Activated CD8-positive, alpha-beta T cell treated with anti-CD3 and anti-CD28 coated beads for 36 hours (primary cell): ENCODE results near the gene MYO5B. TPM values are rescaled to one million over a fixed set of nuclear protein-coding genes. Genes with fewer than 3 reads are reported as not detected.

Experiments used
- ATAC-seq: fragments of 200-7000 bp; cut with Tn5 transposase; one replicate; pipeline ENCODE4 v1.10.0; 2021; ENCODE audit warnings: mild to moderate bottlenecking, moderate library complexity
- CTCF ChIA-PET: fragments of 350-600 bp; sonication (Branson Sonifier 250); formaldehyde crosslinking; loops from one replicate; lab custom pipeline; 2021; ENCODE audit warnings: antibody characterized with exemption; lab: Charles Lee
- POLR2A ChIA-PET: fragments of 350-600 bp; sonication (Branson Sonifier 250); formaldehyde crosslinking; loops from one replicate; lab custom pipeline; 2021; ENCODE audit warnings: antibody characterized with exemption; lab: Charles Lee
- DNase-seq: peaks from one replicate; pipeline ENCODE4 v3.0.0-alpha.2; 2020
- H3K27ac Mint-ChIP-seq: one replicate; pipeline ENCODE4 v1.8.0; 2021; ENCODE audit warnings: mild to moderate bottlenecking, mixed read lengths
- H3K27me3 Mint-ChIP-seq: one replicate; pipeline ENCODE4 v1.8.0; 2021; ENCODE audit warnings: mixed read lengths
- H3K36me3 Mint-ChIP-seq: one replicate; pipeline ENCODE4 v1.8.0; 2021; ENCODE audit warnings: low read depth, mixed read lengths
- H3K4me1 Mint-ChIP-seq: one replicate; pipeline ENCODE4 v1.8.0; 2021; ENCODE audit warnings: low read depth, mixed read lengths
- H3K4me3 Mint-ChIP-seq: one replicate; pipeline ENCODE4 v1.8.0; 2021; ENCODE audit warnings: mild to moderate bottlenecking, moderate library complexity, mixed read lengths
- H3K9me3 Mint-ChIP-seq: one replicate; pipeline ENCODE4 v1.8.0; 2021; ENCODE audit warnings: mixed read lengths
- intact Hi-C: fragments of 100-400 bp; cut with micrococcal nuclease; formaldehyde crosslinking; loops from one replicate; pipeline ENCODE4 v1.10.0; 2022
- total RNA-seq, 2 experiments: library from RNA; stranded (reverse); gene quantifications; one replicate each; pipeline ENCODE4 v1.2.3, GENCODE V29; 2021
- TF ChIP-seq, protein P1 (sequence below): fragments of 200-600 bp; IDR thresholded peaks from one replicate; pipeline ENCODE4 v1.8.0; 2022; ENCODE audit warnings: antibody characterized with exemption, mild to moderate bottlenecking

The MYO5B gene
- total RNA-seq, 2 experiments from 2014 or later = 0.09 TPM; not detected in 1

GRCh38 chr18:50155406-50155805 lies 39.5 kb downstream of the MYO5B start:
- H3K36me3 Mint-ChIP-seq = no peaks in the 10 kb centered on the region
- POLR2A ChIA-PET = no interaction called here

GRCh38 chr18:50154420-50154819 lies 40.5 kb downstream of the MYO5B start:
- intact Hi-C loops = no loop called here
- H3K4me1 Mint-ChIP-seq = no peaks in the 10 kb centered on the region
- peaks cover 8% of the 10 kb centered on the region for H3K27me3 Mint-ChIP-seq
- no peak overlapping the region for H3K27ac Mint-ChIP-seq
- no peaks in the 10 kb centered on the region for H3K36me3 Mint-ChIP-seq
- ChIA-PET POLR2A (no interaction called here), CTCF (no interaction called here)
- no peak for ATAC-seq
- H3K4me3 Mint-ChIP-seq = no peak overlapping the region
- TF ChIP-seq, protein P1, sequence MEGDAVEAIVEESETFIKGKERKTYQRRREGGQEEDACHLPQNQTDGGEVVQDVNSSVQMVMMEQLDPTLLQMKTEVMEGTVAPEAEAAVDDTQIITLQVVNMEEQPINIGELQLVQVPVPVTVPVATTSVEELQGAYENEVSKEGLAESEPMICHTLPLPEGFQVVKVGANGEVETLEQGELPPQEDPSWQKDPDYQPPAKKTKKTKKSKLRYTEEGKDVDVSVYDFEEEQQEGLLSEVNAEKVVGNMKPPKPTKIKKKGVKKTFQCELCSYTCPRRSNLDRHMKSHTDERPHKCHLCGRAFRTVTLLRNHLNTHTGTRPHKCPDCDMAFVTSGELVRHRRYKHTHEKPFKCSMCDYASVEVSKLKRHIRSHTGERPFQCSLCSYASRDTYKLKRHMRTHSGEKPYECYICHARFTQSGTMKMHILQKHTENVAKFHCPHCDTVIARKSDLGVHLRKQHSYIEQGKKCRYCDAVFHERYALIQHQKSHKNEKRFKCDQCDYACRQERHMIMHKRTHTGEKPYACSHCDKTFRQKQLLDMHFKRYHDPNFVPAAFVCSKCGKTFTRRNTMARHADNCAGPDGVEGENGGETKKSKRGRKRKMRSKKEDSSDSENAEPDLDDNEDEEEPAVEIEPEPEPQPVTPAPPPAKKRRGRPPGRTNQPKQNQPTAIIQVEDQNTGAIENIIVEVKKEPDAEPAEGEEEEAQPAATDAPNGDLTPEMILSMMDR = no peak
- no peaks in the 10 kb centered on the region for H3K9me3 Mint-ChIP-seq
- no peak for DNase-seq

More at GRCh38 chr18:50155406-50155805, 39.5 kb downstream of the MYO5B start:
- H3K27me3 Mint-ChIP-seq = peaks cover 10% of the 10 kb centered on the region
- no peaks in the 10 kb centered on the region for H3K4me1 Mint-ChIP-seq
- H3K4me3 Mint-ChIP-seq = no peak overlapping the region
- intact Hi-C loops = no loop called here
- no peaks in the 10 kb centered on the region for H3K9me3 Mint-ChIP-seq
- ATAC-seq = no peak
- no peak overlapping the region for H3K27ac Mint-ChIP-seq
- no peak for DNase-seq
- TF ChIP-seq, protein P1 = no peak
- CTCF ChIA-PET = no interaction called here

DNA sequence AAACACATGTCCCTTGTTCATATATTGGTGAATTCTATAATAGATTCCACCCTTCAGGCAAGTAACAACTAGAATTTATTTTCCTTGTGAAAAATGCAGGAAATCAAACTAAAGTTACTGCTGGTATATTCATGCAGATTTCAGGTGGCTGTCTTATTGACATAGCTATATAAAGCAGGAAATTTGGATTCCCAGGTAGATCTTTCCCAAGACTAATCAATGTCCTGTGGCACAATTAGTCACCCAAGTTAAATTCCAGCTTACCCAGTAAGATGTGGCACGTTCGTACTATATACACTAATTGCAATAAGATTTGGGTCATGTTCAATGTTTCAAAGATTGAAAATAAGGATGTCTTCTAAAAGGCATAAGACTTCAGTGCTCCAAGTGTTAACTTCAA lies 42.0 kb downstream of the MYO5B start:
- Mint-ChIP-seq H3K27me3 (peaks cover 7% of the 10 kb centered on the region), H3K36me3 (no peaks in the 10 kb centered on the region), H3K9me3 (no peaks in the 10 kb centered on the region), H3K4me3 (no peak overlapping the region), H3K4me1 (no peaks in the 10 kb centered on the region), H3K27ac (no peak overlapping the region)
- intact Hi-C loops = no loop called here
- no peak for ATAC-seq
- DNase-seq = no peak
- ChIA-PET CTCF (no interaction called here), POLR2A (no interaction called here)
- TF ChIP-seq, protein P1 = no peak

DNA sequence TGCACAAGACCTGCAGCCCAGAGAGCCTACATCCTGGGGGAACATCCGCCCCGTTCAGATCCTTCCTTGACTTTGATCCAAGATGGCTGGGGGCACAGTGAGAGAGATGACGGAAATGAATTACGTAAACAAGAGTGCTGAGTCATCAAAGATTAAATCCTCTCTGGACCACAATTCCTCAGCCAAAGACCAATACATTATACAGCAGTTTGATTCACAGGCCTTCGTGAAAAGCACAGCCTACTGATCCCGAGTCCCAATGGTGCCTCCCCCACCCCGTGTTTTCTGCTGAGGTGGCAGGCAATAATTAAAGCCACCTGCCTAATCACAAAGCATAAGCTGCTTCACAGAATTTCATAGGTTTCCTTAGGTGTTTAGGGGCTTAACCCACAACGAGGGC lies 43.0 kb downstream of the MYO5B start:
- no peak for DNase-seq
- ChIA-PET CTCF (no interaction called here), POLR2A (no interaction called here)
- TF ChIP-seq, protein P1 = no peak
- Mint-ChIP-seq H3K4me3 (no peak overlapping the region), H3K27me3 (peaks cover 7% of the 10 kb centered on the region), H3K27ac (no peak overlapping the region), H3K36me3 (no peaks in the 10 kb centered on the region), H3K4me1 (no peaks in the 10 kb centered on the region), H3K9me3 (no peaks in the 10 kb centered on the region)
- ATAC-seq = no peak
- intact Hi-C loops = no loop called here

DNA sequence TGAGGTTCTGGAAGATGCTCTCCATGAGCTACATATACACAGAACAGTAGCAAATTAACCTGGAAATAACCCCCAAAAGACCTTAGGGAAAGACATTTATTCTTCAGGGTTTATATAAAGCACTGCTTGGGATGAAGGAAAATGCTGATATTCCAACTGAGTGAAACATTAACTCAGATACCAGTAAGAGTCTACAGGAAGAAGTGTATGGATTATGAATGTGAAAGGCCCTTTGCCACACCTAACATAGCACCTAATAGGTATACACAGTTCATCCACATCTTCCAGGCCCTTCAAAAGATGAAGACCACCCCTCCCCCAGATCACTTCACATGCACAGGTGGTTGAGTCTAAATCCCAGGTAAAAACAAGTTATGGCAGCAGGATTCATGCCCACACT lies 50.4 kb downstream of the MYO5B start:
- intact Hi-C loops = no loop called here
- CTCF ChIA-PET = no interaction called here
- Mint-ChIP-seq H3K27ac (no peak overlapping the region), H3K9me3 (no peaks in the 10 kb centered on the region), H3K4me1 (no peaks in the 10 kb centered on the region), H3K27me3 (peaks cover 22% of the 10 kb centered on the region), H3K36me3 (no peaks in the 10 kb centered on the region), H3K4me3 (no peak overlapping the region)
- TF ChIP-seq, protein P1 = no peak
- POLR2A ChIA-PET = no interaction called here
- no peak for DNase-seq
- ATAC-seq = no peak
